GM12872 (cell line): ENCODE data around the gene MAGOH.

Experiments
- CTCF ChIP-seq: IDR thresholded peaks from 3 replicates; pipeline ENCODE4 v1.5.1; 2011; ENCODE audit warnings: low read depth, mild to moderate bottlenecking, low read length, moderate library complexity; ENCODE audit not compliant: insufficient read depth

MAGOH gene

GRCh38 chr1:53274541-53275185 is 36.3 kb upstream of the MAGOH start:
- TF ChIP-seq CTCF = no peak

GRCh38 chr1:53274026-53274425 is 35.7 kb upstream of the MAGOH start:
- no peak for TF ChIP-seq CTCF

GRCh38 chr1:53273526-53273925 is 35.2 kb upstream of the MAGOH start:
- TF ChIP-seq CTCF = no peak

DNA sequence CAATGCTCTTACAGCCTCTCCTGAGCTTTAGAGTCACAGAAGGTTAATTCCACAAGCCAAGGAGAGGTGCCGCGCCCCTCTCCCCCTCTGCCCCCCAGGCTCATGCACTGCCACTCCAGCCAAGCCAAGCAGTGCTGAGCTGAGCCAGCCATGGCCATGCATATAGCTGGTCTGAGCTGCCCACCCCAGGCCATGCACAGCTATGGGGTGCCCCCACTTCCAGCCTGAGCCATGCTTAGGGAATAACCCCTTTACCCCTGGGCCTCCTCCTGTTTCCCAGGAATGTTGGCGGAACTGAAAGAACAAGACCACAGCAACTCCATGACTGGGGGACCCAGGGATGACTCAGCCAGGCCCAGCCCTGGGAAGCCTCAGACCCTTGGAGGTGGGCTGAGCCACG is 34.0 kb upstream of the MAGOH start:
- no peak for TF ChIP-seq CTCF

- TF ChIP-seq CTCF = no peak
These were observed 33.2 kb upstream of the MAGOH start for GRCh38 chr1:53271446-53272090.

- no peak for TF ChIP-seq CTCF
These were observed 32.6 kb upstream of the MAGOH start for GRCh38 chr1:53270873-53271272.

- TF ChIP-seq CTCF = no peak
These were observed 31.8 kb upstream of the MAGOH start for GRCh38 chr1:53270107-53270506.
